ENCODE measurements around the gene NTN1.

The NTN1 gene

GRCh38 chr17:9038380-9038779 is 17.1 kb downstream of the NTN1 start:
- in situ Hi-C loops (cut with MboI; ENCODE audit: low sequenced_read_pairs, unreplicated experiment), result no loop called here
- no peak for TF ChIP-seq CTCF (IDR thresholded peaks at IDR 0.05; ENCODE audit: borderline replicate concordance, control extremely low read depth, extremely low read depth, insufficient read depth, missing control alignments)
- DNase-seq (ENCODE audit: low spot score), result no peak

GRCh38 chr17:9044772-9045463 is 23.6 kb downstream of the NTN1 start:
- no peak for TF ChIP-seq CTCF (IDR thresholded peaks at IDR 0.05; ENCODE audit: borderline replicate concordance, control extremely low read depth, extremely low read depth, insufficient read depth, missing control alignments)
- in situ Hi-C loops (cut with MboI; ENCODE audit: low sequenced_read_pairs, unreplicated experiment), result no loop called here
- DNase-seq (ENCODE audit: low spot score), result no peak

GRCh38 chr17:9050801-9051401 is 29.6 kb downstream of the NTN1 start:
- in situ Hi-C loops (cut with MboI; ENCODE audit: low sequenced_read_pairs, unreplicated experiment), result no loop called here
- TF ChIP-seq CTCF (IDR thresholded peaks at IDR 0.05; ENCODE audit: borderline replicate concordance, control extremely low read depth, extremely low read depth, insufficient read depth, missing control alignments), result no peak
- DNase-seq (ENCODE audit: low spot score), result no peak

- in situ Hi-C loops (cut with MboI; ENCODE audit: low sequenced_read_pairs, unreplicated experiment), result no loop called here
- TF ChIP-seq CTCF (IDR thresholded peaks at IDR 0.05; ENCODE audit: borderline replicate concordance, control extremely low read depth, extremely low read depth, insufficient read depth, missing control alignments), result no peak
- DNase-seq (ENCODE audit: low spot score), result no peak
Observed at GRCh38 chr17:9051561-9051960, 30.3 kb downstream of the NTN1 start.

GRCh38 chr17:9052921-9053320 is 31.6 kb downstream of the NTN1 start:
- in situ Hi-C loops (cut with MboI; ENCODE audit: low sequenced_read_pairs, unreplicated experiment), result no loop called here
- no peak for DNase-seq (ENCODE audit: low spot score)
- TF ChIP-seq CTCF (IDR thresholded peaks at IDR 0.05; ENCODE audit: borderline replicate concordance, control extremely low read depth, extremely low read depth, insufficient read depth, missing control alignments), result no peak

- TF ChIP-seq CTCF (IDR thresholded peaks at IDR 0.05; ENCODE audit: borderline replicate concordance, control extremely low read depth, extremely low read depth, insufficient read depth, missing control alignments), result no peak
- no peak for DNase-seq (ENCODE audit: low spot score)
- in situ Hi-C loops (cut with MboI; ENCODE audit: low sequenced_read_pairs, unreplicated experiment), result no loop called here
Observed at GRCh38 chr17:9053406-9053805, 32.1 kb downstream of the NTN1 start.
